ENCODE measurements around the gene OGFOD2. TPM values are rescaled to one million over a fixed set of nuclear protein-coding genes. Genes with fewer than 3 reads are reported as not detected.

OGFOD2 gene
- total and polyA plus RNA-seq, 2 of the 13 experiments (the other 11 are each of a cell fraction or from before 2014, with no cell fraction given) = 13.2 to 14.6 TPM

DNA sequence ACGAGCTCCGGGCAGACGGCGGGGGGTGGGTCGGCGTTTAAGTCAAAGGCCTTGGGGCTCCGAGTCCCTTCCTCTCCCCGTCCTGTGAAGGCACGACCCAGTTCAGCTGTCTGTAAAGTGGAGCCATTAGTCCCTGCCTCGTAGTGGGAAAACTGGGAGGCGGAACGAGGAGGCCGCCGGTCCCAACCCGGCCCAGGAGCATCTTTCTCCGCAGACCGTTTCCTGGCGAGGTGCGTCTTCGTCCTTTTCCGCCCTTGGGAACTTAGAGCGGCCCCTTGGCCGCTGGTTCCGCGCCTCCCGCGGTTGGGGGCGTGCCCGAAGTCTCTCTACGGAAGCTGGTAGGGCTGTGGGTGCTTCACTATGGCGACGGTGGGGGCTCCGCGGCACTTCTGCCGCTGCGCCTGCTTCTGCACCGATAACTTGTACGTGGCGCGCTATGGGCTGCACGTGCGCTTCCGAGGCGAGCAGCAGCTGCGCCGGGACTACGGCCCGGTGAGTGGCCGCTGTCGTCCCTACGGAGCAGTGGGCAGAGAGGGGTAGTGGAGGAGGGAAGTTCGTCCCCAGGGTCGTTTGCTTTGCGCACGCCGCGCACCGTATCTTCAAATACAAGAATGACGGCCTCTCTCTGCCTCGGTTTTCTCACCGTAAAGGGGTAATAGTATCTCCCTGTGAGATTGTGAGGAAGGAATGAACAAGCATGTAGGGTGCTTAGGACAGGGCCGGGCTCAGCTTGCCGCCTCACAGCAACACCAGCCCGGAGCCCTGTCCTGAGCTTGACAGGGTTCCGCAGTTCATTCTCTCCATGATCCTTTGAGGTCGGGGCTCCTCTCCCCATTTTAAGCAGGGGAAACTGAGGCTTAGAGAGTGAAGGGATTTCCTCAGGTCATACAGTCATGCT, at the start of gene OGFOD2 (continued):
- TF ChIP-seq ATF2 (CRISPR knock-in tag; IDR thresholded peaks at IDR 0.05) (peak; percentile 21; the same call in 1 of the 2 replicates), POLR2A (IDR thresholded peaks at IDR 0.05; ENCODE audit: insufficient read depth in 1 of 2, low read depth in 2 of 2, low read length in 2 of 2) (peak in 1 of 2 experiments; percentile 75; a peak in 2 of 4 replicates), SOX6 (IDR thresholded peaks at IDR 0.05) (no peak), SOX6 (CRISPR knock-in tag; IDR thresholded peaks at IDR 0.05) (peak; percentile 53), KDM6A (CRISPR knock-in tag; IDR thresholded peaks at IDR 0.05; ENCODE audit: low read depth) (no peak), GLI4 (CRISPR knock-in tag; IDR thresholded peaks at IDR 0.05; ENCODE audit: borderline replicate concordance) (peak; percentile 35; the same call in 1 of the 2 replicates), HMG20A (CRISPR knock-in tag; IDR thresholded peaks at IDR 0.05; ENCODE audit: borderline replicate concordance) (no peak), MYC (CRISPR knock-in tag; IDR thresholded peaks at IDR 0.05; ENCODE audit: borderline replicate concordance) (peak; percentile 66; the same call in 1 of the 2 replicates), KLF15 (CRISPR knock-in tag; IDR thresholded peaks at IDR 0.05; ENCODE audit: borderline replicate concordance) (no peak), ARNT2 (CRISPR knock-in tag; IDR thresholded peaks at IDR 0.05; ENCODE audit: low read depth) (peak; percentile 58), ZNF501 (CRISPR knock-in tag; IDR thresholded peaks at IDR 0.05) (peak; percentile 85), RBFOX2 (IDR thresholded peaks at IDR 0.05; ENCODE audit: low read depth, low read length) (peak; percentile 88), POGZ (CRISPR knock-in tag; IDR thresholded peaks at IDR 0.05) (peak; percentile 46), ZNF180 (CRISPR knock-in tag; IDR thresholded peaks at IDR 0.05; ENCODE audit: borderline replicate concordance, low read depth) (no peak), RCOR2 (CRISPR knock-in tag; IDR thresholded peaks at IDR 0.05) (no peak), ZNF33A (CRISPR knock-in tag; IDR thresholded peaks at IDR 0.05; ENCODE audit: borderline replicate concordance) (no peak), ZNF329 (CRISPR knock-in tag; IDR thresholded peaks at IDR 0.05; ENCODE audit: low read depth) (0 out of 2 replicates have a peak, but pooled peaks have one; percentile 41), MED8 (CRISPR knock-in tag; IDR thresholded peaks at IDR 0.05; ENCODE audit: insufficient replicate concordance) (peak; percentile 2), ARID2 (CRISPR knock-in tag; IDR thresholded peaks at IDR 0.05; ENCODE audit: borderline replicate concordance) (0 out of 2 replicates have a peak, but pooled peaks have one; percentile 19), ZNF570 (CRISPR knock-in tag; IDR thresholded peaks at IDR 0.05; ENCODE audit: borderline replicate concordance) (no peak), ZNF431 (CRISPR knock-in tag; IDR thresholded peaks at IDR 0.05; ENCODE audit: borderline replicate concordance, low read depth) (no peak), THRA (CRISPR knock-in tag; IDR thresholded peaks at IDR 0.05; ENCODE audit: borderline replicate concordance) (peak; percentile 20; the same call in 1 of the 2 replicates), BHLHE40 (IDR thresholded peaks at IDR 0.05; ENCODE audit: low read length) (peak; percentile 66), NR2C2 (CRISPR knock-in tag; IDR thresholded peaks at IDR 0.05; ENCODE audit: borderline replicate concordance) (peak; percentile 17; the same call in 1 of the 2 replicates), ZC3H13 (CRISPR knock-in tag; IDR thresholded peaks at IDR 0.05) (peak; percentile 95), ZNF143 (CRISPR knock-in tag; IDR thresholded peaks at IDR 0.05) (no peak)

Data from HepG2 (cell line).